Panc1 (cell line): ENCODE data around the gene WFIKKN1.

Experiments used
- CTCF ChIP-seq: fragments of 450-650 bp; IDR thresholded peaks from 2 replicates; pipeline ENCODE4 v1.5.1; 2017; ENCODE audit warnings: mild to moderate bottlenecking
- REST ChIP-seq, 2 experiments: IDR thresholded peaks; 2 replicates each; pipeline ENCODE4 v1.6.1; 2011 to 2012; ENCODE audit warnings: low read depth in 2 of 2, control low read depth in 1 of 2, low read length in 1 of 2, mild to moderate bottlenecking in 1 of 2, moderate library complexity in 1 of 2; ENCODE audit not compliant: insufficient read depth in 1 of 2

- no peak for TF ChIP-seq CTCF
- no peak for TF ChIP-seq REST (IDR thresholded peaks at IDR 0.05; ENCODE audit: insufficient read depth in 1 of 2, low read depth in 2 of 2, low read length in 1 of 2)
Observed at GRCh38 chr16:632486-633335, 1.9 kb downstream of the WFIKKN1 start.
